Measurements from ENCODE around the gene PCNX2. TPM values are rescaled to one million over a fixed set of nuclear protein-coding genes. Genes with fewer than 3 reads are reported as not detected.

Gene PCNX2
- polyA plus RNA-seq, 1 donor: 2.2 TPM

DNA sequence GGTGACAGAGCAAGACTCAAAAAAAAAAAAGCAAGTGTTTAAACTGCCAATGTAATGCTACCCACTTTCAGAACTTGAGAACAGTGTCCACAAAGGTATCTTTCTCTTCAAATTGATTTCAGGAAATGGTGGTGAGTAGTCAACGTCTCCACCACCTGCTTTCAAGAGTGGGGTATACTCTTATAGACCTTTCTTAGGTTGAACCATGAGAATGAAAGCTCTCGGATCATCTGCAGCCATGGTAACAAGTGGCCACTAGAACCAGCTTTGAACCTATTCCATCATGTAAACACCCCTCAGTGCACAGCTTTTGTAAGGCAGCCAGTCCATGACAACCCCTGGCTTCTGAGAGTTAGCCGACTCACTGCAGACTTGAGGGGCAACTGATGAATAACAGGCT, 237.7 kb downstream of the PCNX2 start:
- DNase-seq: no peak

DNA sequence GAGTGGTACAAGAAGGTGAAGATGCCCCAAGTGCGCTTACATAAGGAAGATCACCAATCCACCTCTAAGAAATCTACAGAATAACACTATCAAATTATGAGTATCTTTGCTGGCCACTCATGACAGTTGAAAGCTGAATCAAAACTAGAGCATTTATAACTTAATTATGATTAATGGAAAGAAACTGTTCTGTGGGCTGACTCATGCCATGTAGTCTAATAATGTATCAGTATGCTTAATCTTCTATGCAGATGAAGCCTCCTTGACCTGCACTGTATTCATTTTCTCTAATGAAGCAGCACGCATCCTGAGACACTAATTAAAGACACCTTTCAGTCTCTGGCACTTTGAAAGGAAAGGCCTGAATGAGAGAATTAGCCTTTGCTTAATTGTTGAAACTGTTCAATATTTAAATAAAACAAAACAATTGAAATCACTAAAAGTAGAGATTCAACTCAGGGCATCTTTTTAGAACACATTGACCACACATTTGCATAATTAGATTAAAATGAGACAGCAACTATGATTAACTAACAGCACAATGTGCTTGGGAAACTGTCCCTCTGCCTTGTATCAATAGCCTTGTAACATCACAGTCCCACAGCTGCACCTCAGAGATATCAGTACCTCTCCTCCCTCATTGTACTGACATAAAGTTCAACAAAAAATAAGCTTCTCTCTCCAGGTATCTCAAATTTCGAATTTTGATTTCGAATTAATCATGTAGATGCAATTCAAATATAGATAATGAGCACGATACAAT, 239.5 kb downstream of the PCNX2 start:
- DNase-seq: no peak

DNA sequence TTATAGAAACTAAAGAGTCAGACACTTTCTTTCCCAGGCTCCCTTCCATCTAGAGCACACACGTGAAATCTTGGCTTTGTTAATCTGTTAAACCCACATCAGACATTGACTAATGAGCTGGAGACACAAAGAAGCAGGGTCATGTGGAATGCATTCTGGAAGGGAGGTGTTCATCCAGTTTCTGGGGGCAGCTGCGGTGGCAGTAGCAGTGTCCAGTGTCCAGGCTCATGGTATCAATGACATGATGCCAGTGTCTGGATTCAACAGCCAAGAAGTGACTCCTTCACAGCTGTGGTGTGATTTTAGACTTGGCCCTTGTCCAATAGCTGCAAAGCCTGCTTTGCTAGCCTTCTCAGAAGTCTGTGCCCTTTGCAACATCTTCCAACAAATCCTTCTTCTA, 249.9 kb downstream of the PCNX2 start:
- DNase-seq: peak; percentile 23

DNA sequence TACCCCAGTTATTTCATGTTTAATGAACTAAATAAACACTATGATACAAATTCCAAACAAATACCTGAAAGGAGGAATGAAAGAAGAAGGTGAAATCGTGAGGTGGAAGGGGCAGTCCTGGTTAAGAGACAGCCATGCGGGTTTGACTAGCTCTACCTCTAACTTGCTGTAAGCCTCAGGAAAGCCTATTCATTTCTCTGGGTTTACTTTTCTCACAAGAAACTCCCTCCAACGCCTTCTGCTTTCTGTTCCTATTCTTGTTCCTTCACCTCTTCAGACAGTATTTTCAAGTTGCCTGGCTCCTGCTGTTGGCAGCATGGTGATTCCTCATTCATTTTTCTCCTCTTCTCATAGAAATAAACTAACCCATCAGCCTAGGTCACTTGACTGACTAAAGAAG, 252.7 kb downstream of the PCNX2 start:
- DNase-seq: no peak

DNA sequence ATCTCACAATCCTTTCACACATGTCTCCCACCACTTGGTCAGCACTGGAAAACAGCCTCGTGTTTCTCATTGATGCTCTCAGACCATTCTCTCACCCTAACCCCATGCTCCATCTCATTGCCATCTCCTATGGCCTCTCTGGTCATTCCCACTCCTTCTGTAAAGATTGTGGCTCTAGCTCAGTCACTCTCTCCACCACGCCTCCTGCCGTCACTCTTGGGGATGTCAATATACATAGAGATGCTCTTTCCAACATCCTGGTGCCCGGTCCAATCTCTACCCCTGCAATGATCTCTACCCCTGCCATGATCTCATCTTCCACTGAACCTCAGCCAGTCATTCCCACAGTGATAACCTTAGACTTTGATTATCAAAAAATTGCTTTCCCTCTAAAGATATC, 255.0 kb downstream of the PCNX2 start:
- no peak for DNase-seq

DNA sequence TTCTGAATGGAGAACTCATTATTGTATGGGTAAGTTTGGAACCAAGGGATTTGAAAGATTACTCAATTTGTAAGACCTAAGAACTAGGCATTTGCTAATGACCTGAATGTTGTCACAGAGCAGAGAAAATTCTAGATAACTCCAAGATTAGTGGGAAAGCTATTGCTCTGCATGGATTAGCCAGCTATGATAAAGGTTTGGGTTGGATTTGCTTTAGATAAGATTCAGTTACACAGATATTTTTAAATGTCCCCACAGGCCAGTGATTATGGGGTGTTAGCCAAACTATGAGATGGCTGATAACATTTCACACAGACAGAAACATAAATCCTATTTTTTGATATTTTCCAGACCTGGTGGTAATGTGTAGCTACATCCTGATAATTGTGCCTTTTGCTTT, 256.9 kb downstream of the PCNX2 start:
- DNase-seq: no peak

DNA sequence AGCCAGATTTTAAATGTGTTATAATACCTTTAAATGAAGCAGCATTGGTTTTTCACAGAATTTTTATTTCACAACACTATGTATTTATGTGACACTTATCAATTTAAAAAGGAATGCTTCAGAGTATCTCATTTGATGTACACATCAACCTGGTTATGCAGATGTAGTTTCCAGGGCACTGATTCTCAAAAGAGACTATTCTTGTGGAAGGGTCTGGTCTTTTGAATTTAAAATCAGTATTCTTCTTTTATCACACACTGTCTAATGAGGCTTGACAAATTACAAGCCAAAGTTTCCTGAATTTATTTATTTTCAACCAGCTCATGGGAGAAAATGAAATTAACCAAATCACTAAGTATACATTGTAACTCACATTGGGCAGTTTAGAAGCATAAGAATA, 257.7 kb downstream of the PCNX2 start:
- DNase-seq: no peak

DNA sequence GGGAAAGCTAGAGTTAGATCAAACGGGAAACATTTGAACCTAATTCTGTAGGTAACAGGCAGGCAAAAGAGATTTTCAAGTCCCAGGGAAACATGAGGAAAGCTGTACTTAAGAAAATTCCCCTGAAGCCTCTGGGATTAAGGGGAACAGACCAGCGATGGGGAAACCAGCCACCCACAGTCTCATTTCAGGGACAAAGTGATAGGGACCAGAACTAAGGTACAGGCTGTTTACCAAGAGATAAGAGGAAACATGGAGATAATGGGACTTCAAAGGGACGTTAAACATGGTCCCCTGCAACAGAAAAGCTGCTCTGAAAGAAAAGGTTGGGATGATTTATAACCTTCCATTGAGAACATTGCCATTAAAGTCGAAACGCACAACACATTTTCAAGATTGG, 260.7 kb downstream of the PCNX2 start:
- DNase-seq: no peak

DNA sequence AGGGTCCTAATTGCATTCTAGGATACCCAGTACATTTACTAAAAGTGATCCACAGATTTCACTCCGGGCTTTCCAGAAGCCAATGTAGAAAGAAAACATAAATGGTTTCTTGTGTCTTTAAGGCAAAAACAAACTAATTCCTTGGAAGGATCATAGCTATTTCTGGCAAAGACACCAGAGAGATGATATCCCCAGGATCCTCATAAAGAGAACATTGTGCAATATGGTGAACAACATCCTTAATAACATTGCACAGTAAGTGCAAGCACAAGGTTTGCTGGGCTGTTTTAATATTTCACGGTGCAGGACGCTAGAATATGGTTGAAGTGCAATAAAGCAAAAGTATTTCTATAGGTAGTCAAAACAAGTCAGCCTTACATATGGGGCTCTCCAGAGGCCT, 262.2 kb downstream of the PCNX2 start:
- DNase-seq: peak; percentile 64

DNA sequence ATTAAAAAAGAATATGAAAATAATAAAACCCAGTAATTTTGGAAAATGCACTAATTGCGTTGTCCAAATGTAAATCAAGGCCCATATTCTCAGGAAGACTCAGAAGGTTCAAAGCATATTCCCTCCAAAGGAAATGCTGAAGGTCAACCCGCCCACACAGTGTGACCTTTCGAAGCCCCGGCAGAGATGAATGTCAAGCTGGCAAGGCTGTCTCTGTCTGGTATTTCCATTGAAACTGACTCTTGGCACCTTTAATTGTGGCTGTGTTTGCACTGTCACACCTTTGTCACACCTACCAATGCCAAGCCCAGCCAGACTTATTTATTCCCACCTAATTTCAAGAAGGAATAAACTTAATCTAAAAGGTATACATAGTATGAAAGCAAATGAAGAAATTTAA, 262.6 kb downstream of the PCNX2 start:
- DNase-seq: no peak

DNA sequence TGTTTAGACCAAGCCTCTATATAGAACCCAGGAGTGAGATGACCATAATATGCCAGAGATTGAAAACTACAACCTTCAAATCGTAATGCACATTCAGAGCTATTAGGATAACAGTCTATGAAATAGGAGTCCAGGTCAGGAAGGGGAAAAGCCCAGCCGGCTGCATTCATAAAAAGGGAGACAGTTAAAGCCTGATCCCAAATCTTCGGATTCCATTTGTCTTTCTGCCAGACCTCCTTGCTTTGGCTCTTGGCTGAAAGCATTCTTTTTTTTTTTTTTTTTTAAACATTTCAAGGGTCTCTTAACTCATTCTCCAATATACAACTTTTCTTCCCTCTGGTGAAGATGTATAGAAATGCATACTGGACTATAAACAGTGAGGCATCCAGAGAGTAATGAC, 264.0 kb downstream of the PCNX2 start:
- peak; percentile 36 for DNase-seq

DNA sequence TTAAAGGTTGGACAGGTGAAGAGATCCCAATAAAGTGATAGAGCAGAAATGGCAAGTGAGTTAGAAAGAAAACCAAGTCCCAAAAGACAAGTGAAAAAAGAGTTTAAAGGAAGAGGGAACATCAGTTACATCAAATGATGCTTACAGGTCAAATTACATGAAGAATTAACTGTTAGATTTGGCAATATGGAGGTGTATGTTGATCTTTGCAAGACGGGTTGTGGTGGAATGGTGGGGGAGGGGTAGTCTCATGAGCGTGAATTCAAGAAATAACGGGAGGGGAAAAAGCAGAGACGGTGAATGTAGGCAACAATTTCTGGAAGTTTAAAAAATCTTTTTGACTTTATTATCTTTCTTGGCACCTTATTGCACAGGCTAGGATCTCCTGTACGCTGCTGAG, 268.5 kb downstream of the PCNX2 start:
- DNase-seq: no peak

DNA sequence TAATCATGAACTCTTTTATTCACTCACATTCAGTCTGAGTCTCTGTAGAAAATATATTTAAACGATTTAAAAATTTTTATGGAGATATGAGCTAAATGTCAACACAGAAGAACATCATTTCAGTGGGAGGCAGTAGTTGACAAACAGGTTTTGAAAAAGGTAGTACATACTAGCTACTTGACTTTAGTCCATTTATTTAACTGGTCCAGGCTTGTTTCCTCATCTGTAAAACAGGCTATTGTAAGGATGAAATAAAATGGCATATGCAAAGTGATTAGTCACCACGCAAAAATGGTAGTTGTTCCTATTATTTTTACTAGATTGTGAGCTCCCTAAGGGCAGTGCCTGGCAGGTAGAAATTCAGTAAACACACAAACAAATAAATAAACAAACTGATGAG, 270.0 kb downstream of the PCNX2 start:
- DNase-seq: no peak

DNA sequence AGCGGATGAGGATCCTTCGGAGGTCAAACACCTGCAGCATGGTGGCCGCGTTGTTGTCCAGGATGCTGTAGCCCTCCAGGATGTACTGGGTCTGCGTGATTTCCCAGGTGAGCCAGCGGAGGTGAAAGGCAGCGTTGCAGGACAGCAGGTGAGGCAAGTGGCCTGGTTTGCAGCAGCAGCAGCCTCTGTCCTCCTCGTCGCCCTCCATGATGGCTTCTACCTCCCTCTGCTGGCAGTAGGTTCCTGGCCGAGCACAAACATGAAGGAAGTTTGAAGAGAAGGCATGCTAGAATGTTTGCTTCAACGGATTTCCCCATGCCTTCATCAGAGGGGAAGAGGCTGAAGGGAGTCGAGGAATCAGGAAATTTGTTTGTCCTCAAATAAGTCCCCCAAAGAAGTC, 270.4 kb downstream of the PCNX2 start:
- DNase-seq: no peak

DNA sequence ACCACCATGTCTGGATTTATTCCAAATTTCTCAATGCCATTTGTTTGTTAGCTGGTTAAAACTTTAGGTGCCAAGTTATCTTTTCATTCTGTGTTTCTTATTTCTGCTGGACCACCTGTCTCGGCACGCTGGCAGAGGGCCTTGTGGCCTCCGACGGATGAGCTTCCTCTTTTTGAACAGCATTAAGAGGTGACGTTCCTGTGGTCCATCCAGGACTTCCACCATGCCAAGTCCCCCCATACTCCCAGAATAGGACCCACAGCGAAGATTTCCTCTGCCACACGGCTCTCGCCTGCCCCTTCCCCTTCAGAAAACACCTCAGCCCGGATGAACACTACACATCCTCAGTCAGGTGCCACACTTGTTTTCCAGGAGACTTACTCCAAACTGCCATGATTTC, 271.3 kb downstream of the PCNX2 start:
- DNase-seq: no peak

DNA sequence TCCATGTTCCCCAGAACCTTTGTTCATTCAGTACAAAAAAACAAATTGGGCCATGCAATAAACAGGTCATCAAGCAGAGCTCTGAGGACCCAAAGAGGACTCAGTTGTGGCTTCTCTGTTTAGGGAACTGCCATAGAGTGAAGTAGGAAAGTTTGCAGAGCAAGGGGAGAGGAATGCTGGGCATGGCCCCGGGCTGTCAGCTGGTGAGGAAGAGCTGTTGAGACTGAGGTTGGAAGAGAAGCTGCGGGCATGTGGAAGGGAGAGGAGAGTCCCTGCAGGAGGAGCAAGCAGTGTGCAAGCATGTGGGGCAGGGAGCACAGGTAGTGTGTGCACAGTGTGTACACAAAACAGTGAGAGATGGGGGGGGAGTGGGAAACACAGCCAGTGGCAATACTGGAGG, 273.3 kb downstream of the PCNX2 start:
- DNase-seq: no peak

DNA sequence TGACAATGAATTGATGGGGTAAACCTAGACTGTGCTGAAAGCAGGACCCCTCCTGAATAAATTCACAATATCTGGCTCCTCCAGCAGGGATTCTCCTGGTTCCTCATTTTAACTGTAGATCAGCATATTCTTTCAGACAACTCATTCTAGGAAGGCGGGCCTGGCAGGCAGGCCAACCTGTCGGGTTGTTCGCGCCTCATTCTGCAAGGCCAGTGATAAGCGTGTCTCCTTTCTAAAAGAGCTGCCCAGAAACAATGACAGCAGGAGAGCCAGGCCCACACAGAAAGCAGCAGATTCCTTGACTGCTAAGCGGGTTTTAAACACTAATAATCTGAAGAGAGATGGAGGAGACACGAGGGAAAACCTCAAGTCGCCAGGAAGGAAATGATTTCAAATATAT, 275.1 kb downstream of the PCNX2 start:
- DNase-seq: no peak

DNA sequence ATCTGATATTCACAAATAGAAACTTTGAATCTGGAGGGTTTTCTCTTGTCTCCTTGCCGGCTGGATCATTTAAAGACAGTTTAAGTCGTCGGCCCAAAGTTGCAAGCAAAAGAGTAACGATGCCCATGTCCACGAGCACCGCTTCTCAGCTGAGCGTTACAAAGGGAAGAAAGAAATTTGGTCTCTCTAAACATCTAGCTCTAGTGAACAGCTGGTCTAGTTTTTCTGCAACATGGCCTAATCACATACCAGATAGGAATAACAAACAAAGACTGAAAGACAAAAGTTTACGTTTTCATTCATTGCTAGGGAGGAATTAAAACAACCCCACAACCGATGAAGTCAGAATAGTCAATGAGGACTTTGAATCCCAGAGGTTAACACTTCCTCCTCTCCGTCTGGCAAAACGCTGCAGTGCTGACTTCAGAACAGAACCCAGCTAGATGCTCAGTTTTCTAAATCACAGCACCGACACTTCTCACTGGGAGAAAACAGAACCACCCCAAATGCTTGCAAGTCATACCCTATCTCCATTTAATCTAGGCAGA, 275.7 kb downstream of the PCNX2 start:
- no peak for DNase-seq

DNA sequence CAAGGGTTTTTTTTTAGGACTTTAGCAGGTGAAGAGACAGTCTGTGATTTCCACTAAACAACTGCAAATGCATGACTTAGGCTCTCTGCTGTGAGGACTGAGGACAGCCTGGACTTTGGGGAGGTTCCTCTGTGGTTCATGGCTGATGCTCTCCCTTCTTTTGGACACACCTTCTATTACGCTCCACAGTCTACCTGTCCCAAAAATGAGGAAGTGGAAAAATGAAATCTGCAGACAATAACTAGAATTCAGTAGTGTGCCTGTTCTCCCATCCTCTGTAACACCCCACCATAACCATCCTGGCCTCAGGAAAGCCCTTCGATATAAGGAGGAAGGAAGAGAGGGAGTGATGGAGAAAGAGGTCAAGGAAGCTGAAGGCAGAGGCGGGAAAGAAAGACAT, 276.4 kb downstream of the PCNX2 start:
- no peak for DNase-seq

DNA sequence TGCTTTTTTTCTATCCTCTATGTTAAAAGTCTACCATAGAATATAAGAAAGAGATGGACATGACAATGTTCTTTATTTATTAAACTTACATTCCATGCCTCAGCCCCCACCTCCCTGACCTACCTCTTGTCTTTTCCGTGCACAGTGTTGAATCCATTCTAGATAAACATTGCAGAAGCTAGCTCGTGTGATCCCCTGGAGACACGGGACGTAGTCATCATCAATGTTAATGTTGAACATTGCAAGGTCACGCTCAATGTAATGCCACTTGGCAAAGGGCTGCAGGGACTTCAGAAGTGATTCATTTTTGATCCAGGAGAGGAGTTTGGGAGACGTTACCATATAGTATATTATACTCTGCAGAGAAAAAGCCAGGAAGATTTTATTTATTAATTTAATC, 278.7 kb downstream of the PCNX2 start:
- no peak for DNase-seq

DNA sequence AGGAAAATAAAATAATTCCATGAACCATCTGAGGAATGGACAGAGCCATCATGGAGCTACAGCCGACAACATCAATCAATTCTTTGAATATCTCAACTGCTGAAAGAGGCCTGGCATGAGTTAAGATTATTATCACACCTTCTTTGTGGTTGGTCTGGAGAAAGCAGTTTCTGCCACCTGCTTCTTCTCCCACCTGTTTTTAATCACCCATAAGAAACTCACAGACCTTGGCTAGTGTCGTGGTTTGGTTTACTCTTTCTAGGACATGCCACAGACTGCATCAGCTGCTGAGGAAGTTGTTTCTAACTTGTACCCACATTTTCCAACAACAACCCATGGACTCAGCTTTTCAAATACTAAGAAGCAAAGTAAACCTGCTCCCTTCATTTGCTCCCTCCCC, 279.6 kb downstream of the PCNX2 start:
- DNase-seq: no peak

DNA sequence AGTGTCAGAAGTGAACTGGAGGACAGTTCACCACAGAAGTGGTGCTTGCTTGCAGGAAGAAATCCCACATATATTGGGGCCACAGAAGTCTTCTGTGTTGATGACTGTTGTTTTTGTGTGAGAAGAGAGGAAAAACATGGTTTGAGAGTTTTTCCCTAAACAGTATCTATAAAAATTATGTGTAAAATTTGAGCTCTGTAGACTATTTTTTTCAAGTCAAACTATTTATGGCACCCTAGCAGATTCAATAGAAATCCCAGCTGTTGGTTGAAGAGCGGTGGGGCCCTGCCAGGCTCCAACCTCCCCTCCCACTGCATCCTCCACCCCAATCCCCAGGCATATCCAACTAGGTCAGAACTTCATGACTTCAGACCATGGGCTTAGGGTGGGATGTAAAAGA, 283.5 kb downstream of the PCNX2 start:
- no peak for DNase-seq

DNA sequence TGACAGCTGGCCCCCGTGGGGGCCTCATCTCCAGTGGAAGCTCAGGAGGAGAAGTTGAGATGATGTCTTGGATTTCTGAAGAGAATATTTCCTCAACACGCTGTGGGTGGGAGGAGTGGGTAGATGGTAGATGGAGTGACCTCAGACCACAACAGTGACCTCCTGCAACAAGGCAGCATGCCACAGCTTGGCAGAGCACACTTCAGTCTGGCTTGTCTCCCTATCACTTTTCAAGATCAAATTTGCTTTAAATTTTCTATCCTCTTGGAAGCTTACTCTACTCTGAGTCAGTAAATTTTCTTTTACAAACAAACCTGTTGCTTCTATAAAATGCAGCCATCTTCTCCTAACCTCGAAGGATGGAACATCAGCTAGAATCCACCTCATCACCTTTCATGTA, 285.4 kb downstream of the PCNX2 start:
- DNase-seq: no peak

DNA sequence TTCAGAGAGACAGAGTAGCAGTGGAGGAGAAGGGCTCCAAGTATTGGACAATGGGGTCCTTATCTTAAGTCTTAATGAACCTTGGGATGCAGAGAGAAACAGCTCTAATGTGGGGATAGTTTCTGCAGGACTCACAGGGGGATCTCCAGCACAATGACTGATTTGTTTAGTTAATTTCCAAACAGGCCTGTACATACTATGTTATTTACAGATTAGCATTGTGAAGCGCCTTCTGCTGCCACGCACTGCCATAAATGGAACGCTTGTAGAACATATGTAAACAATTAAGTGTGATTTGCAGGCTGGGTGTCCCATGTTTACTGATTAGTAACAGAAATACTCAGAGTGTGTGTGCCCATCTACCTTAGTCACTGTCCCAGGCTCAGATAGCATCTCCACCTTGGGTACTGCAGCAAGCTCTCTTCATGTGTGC, 289.0 kb downstream of the PCNX2 start:
- DNase-seq: no peak

DNA sequence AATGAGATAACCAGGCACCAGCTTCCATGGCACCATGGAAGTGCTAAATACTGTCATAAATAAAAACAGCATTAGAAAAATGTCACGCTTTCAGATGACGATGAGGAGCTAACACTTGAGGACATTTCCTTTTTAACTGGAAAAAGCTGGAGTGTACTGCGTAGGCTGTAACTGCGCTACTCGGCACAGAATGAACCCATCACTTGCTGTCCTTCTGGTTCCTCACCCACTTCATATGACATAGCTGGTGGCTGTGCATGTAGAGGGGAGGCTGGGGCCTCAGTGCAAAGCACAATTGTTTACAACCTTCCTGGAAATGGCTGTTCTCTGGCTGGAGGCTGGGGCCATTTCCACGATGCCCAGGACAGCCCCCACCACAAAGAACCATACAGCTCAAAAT, 289.4 kb downstream of the PCNX2 start:
- no peak for DNase-seq
